HL-60/S4 (cell line): ENCODE results near the gene FOXG1.

Experiments
- in situ Hi-C: fragments of 300-500 bp; cut with MboI; formaldehyde crosslinking; loops from 2 replicates; pipeline ENCODE4 v1.14.3; 2022; ENCODE audit warnings: low sequenced_read_pairs

FOXG1 gene

DNA sequence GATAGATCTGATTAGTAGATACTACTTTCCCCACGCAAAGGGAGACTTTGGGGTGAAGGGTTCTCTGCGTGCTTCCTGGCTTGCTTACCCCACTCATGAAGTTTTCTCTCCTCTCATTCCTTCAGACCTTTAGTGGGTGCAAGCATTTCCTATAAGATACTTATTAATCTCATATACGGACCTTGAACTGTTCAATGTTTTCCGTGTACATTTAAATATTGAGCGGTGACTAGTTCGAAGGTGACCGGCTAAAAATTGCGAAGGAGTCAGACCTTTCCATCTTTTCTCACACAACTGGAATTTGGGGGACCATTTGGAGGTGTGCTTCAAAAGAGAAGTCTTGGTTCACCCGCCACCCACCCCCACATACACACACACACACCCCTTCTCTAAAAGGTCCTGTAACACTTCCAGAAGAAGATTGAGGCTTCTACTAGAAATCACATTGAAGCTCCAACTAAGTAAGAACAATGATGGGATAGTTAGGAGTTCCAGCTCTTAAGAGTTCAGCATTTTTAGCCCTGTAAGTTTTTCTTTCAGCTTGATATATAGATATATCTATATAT is 6.1 kb upstream of the FOXG1 start:
- in situ Hi-C loops: loop anchor here (25.0 kb wide), 1 partner anchor 777 kb away; no protein-coding TSS in a partner anchor

- in situ Hi-C loops: loop anchor here (25.0 kb wide), 1 partner anchor 776 kb away; no protein-coding TSS in a partner anchor
Measured at GRCh38 chr14:28761438-28762291, 4.9 kb upstream of the FOXG1 start.

GRCh38 chr14:28762303-28762954 is 4.2 kb upstream of the FOXG1 start:
- in situ Hi-C loops: loop anchor here (25.0 kb wide), 1 partner anchor 775 kb away; no protein-coding TSS in a partner anchor

DNA sequence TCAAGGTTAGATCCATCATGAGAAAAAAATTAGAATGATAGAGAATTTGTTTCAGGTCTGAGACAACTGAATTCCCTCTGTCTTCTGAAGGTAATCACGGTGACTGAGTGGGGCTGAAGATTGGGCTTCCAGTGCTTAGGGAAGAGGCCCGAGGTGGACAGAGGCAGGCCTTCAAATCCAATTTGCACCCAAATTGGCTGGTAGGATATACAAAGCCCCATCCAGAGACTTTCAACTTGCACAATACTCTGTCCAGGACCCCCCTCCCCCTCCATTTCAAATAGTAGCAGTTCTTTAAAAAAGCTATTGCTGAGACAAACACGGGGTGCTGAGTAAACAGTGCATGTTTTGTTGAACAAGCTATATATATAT is 3.6 kb upstream of the FOXG1 start:
- in situ Hi-C loops: loop anchor here (25.0 kb wide), 1 partner anchor 774 kb away; no protein-coding TSS in a partner anchor

GRCh38 chr14:28763751-28764256 is 2.8 kb upstream of the FOXG1 start:
- in situ Hi-C loops: loop anchor here (25.0 kb wide), 1 partner anchor 773 kb away; no protein-coding TSS in a partner anchor

- in situ Hi-C loops: loop anchor here (25.0 kb wide), 1 partner anchor 773 kb away; no protein-coding TSS in a partner anchor
Measured at GRCh38 chr14:28764257-28765160, 2.1 kb upstream of the FOXG1 start.

GRCh38 chr14:28765169-28765830 is 1.3 kb upstream of the FOXG1 start:
- in situ Hi-C loops: loop anchor here (25.0 kb wide), 1 partner anchor 772 kb away; no protein-coding TSS in a partner anchor

DNA sequence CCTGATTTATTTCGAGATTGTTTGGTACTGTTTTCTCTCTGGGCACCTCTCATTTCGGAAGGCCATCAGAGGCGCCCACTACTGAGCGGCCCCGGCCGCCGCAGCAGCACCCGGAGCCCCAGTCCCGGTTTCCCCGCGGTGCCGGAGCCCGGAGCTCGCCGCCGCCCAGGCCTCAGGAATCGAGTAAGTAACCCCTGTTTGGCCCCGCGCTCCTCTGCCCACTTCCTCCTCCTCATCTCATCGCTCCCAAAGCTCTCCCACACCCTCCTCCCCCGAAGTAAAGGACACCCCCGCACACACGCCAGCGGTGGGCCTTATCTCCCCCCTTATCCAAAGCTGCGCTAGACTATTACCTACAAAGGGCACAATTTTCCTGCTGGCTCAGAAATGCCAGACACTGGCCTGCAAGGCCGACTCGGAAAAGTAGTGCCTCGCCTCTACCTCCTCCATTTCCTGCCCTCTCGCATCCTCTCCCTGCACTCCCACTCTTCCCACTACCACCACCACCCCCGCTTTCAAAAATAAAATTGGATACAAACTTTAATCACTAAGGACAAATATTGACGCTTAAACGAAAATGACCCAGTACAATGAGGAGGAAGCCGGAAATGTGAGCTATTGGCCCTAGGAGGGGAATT is 637 bp upstream of the FOXG1 start:
- in situ Hi-C loops: loop anchor here (25.0 kb wide), 1 partner anchor 771 kb away; no protein-coding TSS in a partner anchor

GRCh38 chr14:28767030-28767852 is 654 bp downstream of the FOXG1 start:
- in situ Hi-C loops: loop anchor here (25.0 kb wide), 1 partner anchor 770 kb away; no protein-coding TSS in a partner anchor

DNA sequence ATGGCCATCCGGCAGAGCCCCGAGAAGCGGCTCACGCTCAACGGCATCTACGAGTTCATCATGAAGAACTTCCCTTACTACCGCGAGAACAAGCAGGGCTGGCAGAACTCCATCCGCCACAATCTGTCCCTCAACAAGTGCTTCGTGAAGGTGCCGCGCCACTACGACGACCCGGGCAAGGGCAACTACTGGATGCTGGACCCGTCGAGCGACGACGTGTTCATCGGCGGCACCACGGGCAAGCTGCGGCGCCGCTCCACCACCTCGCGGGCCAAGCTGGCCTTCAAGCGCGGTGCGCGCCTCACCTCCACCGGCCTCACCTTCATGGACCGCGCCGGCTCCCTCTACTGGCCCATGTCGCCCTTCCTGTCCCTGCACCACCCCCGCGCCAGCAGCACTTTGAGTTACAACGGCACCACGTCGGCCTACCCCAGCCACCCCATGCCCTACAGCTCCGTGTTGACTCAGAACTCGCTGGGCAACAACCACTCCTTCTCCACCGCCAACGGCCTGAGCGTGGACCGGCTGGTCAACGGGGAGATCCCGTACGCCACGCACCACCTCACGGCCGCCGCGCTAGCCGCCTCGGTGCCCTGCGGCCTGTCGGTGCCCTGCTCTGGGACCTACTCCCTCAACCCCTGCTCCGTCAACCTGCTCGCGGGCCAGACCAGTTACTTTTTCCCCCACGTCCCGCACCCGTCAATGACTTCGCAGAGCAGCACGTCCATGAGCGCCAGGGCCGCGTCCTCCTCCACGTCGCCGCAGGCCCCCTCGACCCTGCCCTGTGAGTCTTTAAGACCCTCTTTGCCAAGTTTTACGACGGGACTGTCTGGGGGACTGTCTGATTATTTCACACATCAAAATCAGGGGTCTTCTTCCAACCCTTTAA is 1.5 kb downstream of the FOXG1 start:
- in situ Hi-C loops: loop anchor here (25.0 kb wide), 1 partner anchor 769 kb away; no protein-coding TSS in a partner anchor

DNA sequence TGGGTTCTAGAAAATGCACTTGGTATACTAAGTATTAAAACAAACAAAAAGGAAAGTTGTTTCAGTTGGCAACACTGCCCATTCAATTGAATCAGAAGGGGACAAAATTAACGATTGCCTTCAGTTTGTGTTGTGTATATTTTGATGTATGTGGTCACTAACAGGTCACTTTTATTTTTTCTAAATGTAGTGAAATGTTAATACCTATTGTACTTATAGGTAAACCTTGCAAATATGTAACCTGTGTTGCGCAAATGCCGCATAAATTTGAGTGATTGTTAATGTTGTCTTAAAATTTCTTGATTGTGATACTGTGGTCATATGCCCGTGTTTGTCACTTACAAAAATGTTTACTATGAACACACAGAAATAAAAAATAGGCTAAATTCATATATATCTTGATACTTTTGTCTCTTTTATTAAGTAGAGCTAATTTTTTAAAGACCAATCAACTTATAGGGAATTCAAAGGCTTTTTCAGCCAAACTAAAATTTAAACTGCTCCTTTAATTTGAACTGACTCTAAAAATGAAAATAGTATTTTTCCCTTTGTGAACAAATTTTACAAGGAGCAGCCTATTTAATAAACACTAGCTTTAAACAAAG is 2.8 kb downstream of the FOXG1 start:
- in situ Hi-C loops: loop anchor here (25.0 kb wide), 1 partner anchor 768 kb away; no protein-coding TSS in a partner anchor

DNA sequence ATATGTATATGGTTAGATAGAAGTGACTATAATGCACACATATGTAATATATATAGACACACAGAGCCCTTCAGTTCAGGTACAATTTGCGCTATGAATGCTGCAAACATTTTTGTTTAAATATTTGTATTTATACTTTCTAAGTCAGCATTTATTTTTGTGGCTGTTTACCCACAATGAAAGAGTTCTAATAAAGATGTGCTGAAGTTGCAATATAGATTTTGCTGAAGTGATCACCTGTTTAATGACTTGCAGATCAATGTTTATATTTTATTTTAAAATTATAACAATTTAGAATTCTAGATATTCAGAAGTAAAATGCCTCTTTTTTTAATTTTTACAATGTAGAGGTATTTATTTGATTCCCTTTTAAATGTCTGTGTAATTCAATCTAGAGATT is 3.5 kb downstream of the FOXG1 start:
- in situ Hi-C loops: loop anchor here (25.0 kb wide), 1 partner anchor 767 kb away; no protein-coding TSS in a partner anchor

DNA sequence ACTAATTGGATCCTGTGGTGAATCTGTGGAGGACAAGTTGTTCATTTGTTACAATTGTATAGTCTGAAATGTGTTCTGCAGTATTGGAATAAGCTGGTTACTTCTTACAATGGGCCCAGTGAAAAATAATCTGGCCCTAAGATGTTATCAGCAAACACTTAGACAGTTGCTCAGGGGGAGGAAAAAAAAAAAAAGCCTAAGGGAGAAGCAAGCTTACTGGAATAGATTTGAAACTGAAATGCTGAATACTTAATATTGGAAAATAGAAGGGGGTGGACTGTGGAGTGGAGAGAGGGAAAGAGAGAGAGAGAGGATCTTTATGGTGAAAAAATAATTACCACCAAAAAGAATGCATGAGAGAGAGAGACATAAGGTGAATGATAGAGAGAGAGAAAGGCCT is 4.0 kb downstream of the FOXG1 start:
- in situ Hi-C loops: loop anchor here (25.0 kb wide), 1 partner anchor 767 kb away; no protein-coding TSS in a partner anchor

GRCh38 chr14:28771168-28771567 is 4.6 kb downstream of the FOXG1 start:
- in situ Hi-C loops: loop anchor here (25.0 kb wide), 1 partner anchor 766 kb away; no protein-coding TSS in a partner anchor

GRCh38 chr14:28772613-28773012 is 6.0 kb downstream of the FOXG1 start:
- in situ Hi-C loops: loop anchor here (25.0 kb wide), 1 partner anchor 765 kb away; no protein-coding TSS in a partner anchor

DNA sequence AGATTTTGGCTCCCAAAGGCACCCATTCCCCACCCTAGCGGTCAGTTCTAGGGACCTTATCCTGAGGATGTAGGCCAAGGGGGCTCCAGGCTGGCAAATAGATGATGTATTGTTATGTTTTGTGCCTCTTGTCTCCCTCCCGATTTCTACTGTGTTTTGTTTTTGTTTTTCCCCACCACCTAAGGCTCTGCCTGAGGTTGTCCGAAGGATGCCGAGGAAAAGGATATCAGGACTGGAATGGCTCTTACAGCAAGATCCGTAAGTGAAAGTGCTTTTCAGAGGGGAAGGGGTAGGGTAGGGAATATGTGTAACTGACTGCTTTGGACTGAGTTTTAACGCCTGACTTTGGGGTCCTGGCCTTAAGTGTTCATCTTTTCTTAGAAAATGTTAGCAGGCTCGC is 6.6 kb downstream of the FOXG1 start:
- in situ Hi-C loops: loop anchor here (25.0 kb wide), 1 partner anchor 764 kb away; no protein-coding TSS in a partner anchor
